HepG2 (cell line): ENCODE data around the gene DVL3. TPM values are rescaled to one million over a fixed set of nuclear protein-coding genes. Genes with fewer than 3 reads are reported as not detected.
A peak's percentile ranks its signal among the peaks of the same experiment; 100 is the strongest.

Experiments
- ATF7-NPFF ChIP-seq: sonication (generic); formaldehyde crosslinking; IDR thresholded peaks from 2 replicates; pipeline ENCODE4 v1.8.1; 2023; ENCODE audit warnings: mild to moderate bottlenecking, low read depth, missing genetic modification reagents, moderate library complexity
- EZH2 ChIP-seq: conservative IDR thresholded peaks from 2 replicates; pipeline ENCODE4 v1.6.1; 2012; ENCODE audit warnings: mild to moderate bottlenecking, low read depth, low read length, moderate library complexity
- GATAD2A ChIP-seq: IDR thresholded peaks from 2 replicates; pipeline ENCODE4 v1.6.1; 2016
- ISX ChIP-seq: sonication (generic); formaldehyde crosslinking; conservative IDR thresholded peaks from 2 replicates; pipeline ENCODE4 v1.5.0; 2020; ENCODE audit warnings: missing genetic modification reagents
- JUN ChIP-seq: sonication (generic); formaldehyde crosslinking; IDR thresholded peaks from 2 replicates; pipeline ENCODE4 v1.4.0; 2020; ENCODE audit warnings: mild to moderate bottlenecking, missing genetic modification reagents
- NPAS2 ChIP-seq: sonication (generic); formaldehyde crosslinking; IDR thresholded peaks from 2 replicates; pipeline ENCODE4 v1.8.0; 2022; ENCODE audit warnings: mild to moderate bottlenecking, missing genetic modification reagents, borderline replicate concordance
- NR1H2 ChIP-seq: sonication (generic); formaldehyde crosslinking; IDR thresholded peaks from 2 replicates; pipeline ENCODE4 v1.8.1; 2022; ENCODE audit warnings: low read depth, missing genetic modification reagents, borderline replicate concordance
- REXO4 ChIP-seq: sonication (generic); formaldehyde crosslinking; IDR thresholded peaks from 2 replicates; pipeline ENCODE4 v1.8.0; 2022; ENCODE audit warnings: missing genetic modification reagents, mild to moderate bottlenecking, borderline replicate concordance
- SALL2 ChIP-seq: sonication (generic); formaldehyde crosslinking; IDR thresholded peaks from 2 replicates; pipeline ENCODE4 v1.8.1; 2023; ENCODE audit warnings: mild to moderate bottlenecking, missing genetic modification reagents, inconsistent platforms
- SOX5 ChIP-seq: IDR thresholded peaks from 2 replicates; pipeline ENCODE4 v1.6.1; 2016; ENCODE audit warnings: borderline replicate concordance
- ZBTB14 ChIP-seq: sonication (generic); formaldehyde crosslinking; IDR thresholded peaks from 2 replicates; pipeline ENCODE4 v1.4.0; 2020; ENCODE audit warnings: missing genetic modification reagents
- ZNF20 ChIP-seq: sonication (generic); formaldehyde crosslinking; IDR thresholded peaks from 2 replicates; pipeline ENCODE4 v1.4.0; 2020; ENCODE audit warnings: mild to moderate bottlenecking, moderate library complexity, missing genetic modification reagents
- ZNF414 ChIP-seq: sonication (generic); formaldehyde crosslinking; IDR thresholded peaks from 2 replicates; pipeline ENCODE4 v1.5.0; 2020; ENCODE audit warnings: missing genetic modification reagents
- ZNF703 ChIP-seq: sonication (generic); formaldehyde crosslinking; IDR thresholded peaks from 2 replicates; pipeline ENCODE4 v1.5.1; 2020; ENCODE audit warnings: missing genetic modification reagents, mild to moderate bottlenecking, moderate library complexity, borderline replicate concordance
- ZNF816 ChIP-seq: sonication (generic); formaldehyde crosslinking; IDR thresholded peaks from 2 replicates; pipeline ENCODE4 v1.8.0; 2022; ENCODE audit warnings: missing genetic modification reagents, mild to moderate bottlenecking, borderline replicate concordance
- ZNF891 ChIP-seq: sonication (generic); formaldehyde crosslinking; IDR thresholded peaks from 2 replicates; pipeline ENCODE4 v1.5.0; 2020; ENCODE audit warnings: mild to moderate bottlenecking, missing genetic modification reagents
- polyA plus RNA-seq, 8 experiments: library from polyadenylated mRNA; depleted of rRNA in 3 of 8; stranded (reverse) in 7 of 8; unstranded in 1 of 8; fragments of >200 nt; fragmentation: Illumina TruSeq in 4 of 8; extraction: Trizol in 4 of 8; gene quantifications; 2 replicates each; pipeline versions ENCODE4 v1.2.1 to v1.2.3, GENCODE V29; 2011 to 2016; ENCODE audit warnings: low read depth in 4 of 8, missing spikeins in 1 of 8, mixed read lengths in 1 of 8; ENCODE audit not compliant: insufficient read depth in 1 of 8
- total RNA-seq, 5 experiments: library from RNA; depleted of rRNA; stranded (reverse); fragments of >200 nt; fragmentation: Illumina TruSeq; extraction: Trizol; gene quantifications; 2 replicates each; pipeline ENCODE4 v1.2.3, GENCODE V29; 2016; ENCODE audit warnings: low read depth in 1 of 5
- TF ChIP-seq, protein P1 (sequence below): sonication (generic); formaldehyde crosslinking; conservative IDR thresholded peaks from 2 replicates; pipeline ENCODE4 v1.8.0; 2022; ENCODE audit warnings: missing genetic modification reagents
- TF ChIP-seq, protein P2 (sequence below): sonication (generic); formaldehyde crosslinking; IDR thresholded peaks from 2 replicates; pipeline ENCODE4 v1.9.0; 2021; ENCODE audit warnings: missing genetic modification reagents, borderline replicate concordance
- TF ChIP-seq, protein P3 (sequence below): sonication (generic); formaldehyde crosslinking; IDR thresholded peaks from 2 replicates; pipeline ENCODE4 v1.5.0; 2020; ENCODE audit warnings: missing genetic modification reagents, mild to moderate bottlenecking, borderline replicate concordance

Gene DVL3
- total and polyA plus RNA-seq, 2 of the 13 experiments (the other 11 are each of a cell fraction or from before 2014, with no cell fraction given), result 29.0 to 36.1 TPM

DNA sequence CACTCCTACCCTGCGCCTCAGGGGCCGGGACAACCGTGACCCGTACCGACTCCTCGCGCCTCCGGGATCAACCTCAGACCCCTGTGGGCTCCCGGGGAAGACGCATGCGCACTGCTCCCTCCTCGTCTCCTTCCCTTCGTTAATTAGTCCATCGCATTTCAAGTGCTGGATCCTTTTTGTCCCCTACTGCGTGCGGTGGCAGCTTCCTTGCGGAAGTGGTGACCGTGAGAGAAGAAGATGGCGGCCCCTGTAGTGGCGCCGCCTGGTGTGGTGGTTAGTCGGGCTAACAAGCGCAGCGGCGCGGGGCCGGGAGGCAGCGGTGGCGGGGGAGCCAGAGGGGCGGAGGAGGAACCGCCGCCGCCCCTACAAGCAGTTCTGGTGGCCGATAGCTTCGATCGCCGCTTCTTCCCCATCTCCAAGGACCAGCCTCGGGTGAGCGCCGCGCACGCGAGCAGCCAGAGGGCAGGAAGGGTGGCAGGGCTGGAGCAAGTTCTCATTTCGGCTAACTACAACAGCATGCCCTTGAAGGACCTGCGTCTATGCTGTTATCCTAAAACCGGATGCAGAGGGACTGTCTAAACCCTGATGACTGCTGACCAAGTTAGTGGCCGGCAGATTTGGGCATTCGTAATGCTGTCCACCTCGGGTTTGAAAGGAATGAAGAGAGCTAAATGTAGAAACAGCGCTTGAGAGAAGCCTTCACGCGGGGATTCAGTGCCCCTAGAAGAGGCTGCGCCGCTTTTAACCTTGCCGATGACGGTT, 19.8 kb upstream of the DVL3 start, which contains the start of gene EIF2B5 (continued):
- TF ChIP-seq SOX5 (CRISPR knock-in tag) (peak; percentile 40; the same call in 1 of the 2 replicates), ATF7-NPFF (CRISPR knock-in tag) (peak; percentile 78), ZNF414 (CRISPR knock-in tag) (0 out of 2 replicates have a peak, but pooled peaks have one; percentile 61), ZNF20 (CRISPR knock-in tag) (no peak), REXO4 (no peak), EZH2 (no peak), ZBTB14 (CRISPR knock-in tag) (0 out of 2 replicates have a peak, but pooled peaks have one; percentile 12), GATAD2A (CRISPR knock-in tag) (peak; percentile 73), ZNF816 (CRISPR knock-in tag) (no peak), NPAS2 (CRISPR knock-in tag) (no peak), ZNF891 (peak; percentile 85), SALL2 (peak; percentile 63), JUN (CRISPR knock-in tag) (peak; percentile 30; the same call in 1 of the 2 replicates), ZNF703 (CRISPR knock-in tag) (no peak), ISX (0 out of 2 replicates have a peak, but pooled peaks have one; percentile 11), NR1H2 (CRISPR knock-in tag) (no peak)
- TF ChIP-seq, protein P1, sequence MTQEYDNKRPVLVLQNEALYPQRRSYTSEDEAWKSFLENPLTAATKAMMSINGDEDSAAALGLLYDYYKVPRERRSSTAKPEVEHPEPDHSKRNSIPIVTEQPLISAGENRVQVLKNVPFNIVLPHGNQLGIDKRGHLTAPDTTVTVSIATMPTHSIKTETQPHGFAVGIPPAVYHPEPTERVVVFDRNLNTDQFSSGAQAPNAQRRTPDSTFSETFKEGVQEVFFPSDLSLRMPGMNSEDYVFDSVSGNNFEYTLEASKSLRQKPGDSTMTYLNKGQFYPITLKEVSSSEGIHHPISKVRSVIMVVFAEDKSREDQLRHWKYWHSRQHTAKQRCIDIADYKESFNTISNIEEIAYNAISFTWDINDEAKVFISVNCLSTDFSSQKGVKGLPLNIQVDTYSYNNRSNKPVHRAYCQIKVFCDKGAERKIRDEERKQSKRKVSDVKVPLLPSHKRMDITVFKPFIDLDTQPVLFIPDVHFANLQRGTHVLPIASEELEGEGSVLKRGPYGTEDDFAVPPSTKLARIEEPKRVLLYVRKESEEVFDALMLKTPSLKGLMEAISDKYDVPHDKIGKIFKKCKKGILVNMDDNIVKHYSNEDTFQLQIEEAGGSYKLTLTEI (CRISPR knock-in tag), result no peak
- TF ChIP-seq, protein P2, sequence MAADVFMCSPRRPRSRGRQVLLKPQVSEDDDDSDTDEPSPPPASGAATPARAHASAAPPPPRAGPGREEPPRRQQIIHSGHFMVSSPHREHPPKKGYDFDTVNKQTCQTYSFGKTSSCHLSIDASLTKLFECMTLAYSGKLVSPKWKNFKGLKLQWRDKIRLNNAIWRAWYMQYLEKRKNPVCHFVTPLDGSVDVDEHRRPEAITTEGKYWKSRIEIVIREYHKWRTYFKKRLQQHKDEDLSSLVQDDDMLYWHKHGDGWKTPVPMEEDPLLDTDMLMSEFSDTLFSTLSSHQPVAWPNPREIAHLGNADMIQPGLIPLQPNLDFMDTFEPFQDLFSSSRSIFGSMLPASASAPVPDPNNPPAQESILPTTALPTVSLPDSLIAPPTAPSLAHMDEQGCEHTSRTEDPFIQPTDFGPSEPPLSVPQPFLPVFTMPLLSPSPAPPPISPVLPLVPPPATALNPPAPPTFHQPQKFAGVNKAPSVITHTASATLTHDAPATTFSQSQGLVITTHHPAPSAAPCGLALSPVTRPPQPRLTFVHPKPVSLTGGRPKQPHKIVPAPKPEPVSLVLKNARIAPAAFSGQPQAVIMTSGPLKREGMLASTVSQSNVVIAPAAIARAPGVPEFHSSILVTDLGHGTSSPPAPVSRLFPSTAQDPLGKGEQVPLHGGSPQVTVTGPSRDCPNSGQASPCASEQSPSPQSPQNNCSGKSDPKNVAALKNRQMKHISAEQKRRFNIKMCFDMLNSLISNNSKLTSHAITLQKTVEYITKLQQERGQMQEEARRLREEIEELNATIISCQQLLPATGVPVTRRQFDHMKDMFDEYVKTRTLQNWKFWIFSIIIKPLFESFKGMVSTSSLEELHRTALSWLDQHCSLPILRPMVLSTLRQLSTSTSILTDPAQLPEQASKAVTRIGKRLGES (CRISPR knock-in tag), result no peak
- TF ChIP-seq, protein P3, sequence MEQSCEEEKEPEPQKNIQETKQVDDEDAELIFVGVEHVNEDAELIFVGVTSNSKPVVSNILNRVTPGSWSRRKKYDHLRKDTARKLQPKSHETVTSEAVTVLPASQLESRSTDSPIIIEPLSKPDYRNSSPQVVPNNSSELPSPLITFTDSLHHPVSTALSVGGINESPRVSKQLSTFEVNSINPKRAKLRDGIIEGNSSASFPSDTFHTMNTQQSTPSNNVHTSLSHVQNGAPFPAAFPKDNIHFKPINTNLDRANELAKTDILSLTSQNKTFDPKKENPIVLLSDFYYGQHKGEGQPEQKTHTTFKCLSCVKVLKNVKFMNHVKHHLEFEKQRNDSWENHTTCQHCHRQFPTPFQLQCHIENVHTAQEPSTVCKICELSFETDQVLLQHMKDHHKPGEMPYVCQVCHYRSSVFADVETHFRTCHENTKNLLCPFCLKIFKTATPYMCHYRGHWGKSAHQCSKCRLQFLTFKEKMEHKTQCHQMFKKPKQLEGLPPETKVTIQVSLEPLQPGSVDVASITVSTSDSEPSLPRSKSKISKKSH, result 0 out of 2 replicates have a peak, but pooled peaks have one; percentile 32
